ENCODE data around the gene COL16A1.

Gene COL16A1

DNA sequence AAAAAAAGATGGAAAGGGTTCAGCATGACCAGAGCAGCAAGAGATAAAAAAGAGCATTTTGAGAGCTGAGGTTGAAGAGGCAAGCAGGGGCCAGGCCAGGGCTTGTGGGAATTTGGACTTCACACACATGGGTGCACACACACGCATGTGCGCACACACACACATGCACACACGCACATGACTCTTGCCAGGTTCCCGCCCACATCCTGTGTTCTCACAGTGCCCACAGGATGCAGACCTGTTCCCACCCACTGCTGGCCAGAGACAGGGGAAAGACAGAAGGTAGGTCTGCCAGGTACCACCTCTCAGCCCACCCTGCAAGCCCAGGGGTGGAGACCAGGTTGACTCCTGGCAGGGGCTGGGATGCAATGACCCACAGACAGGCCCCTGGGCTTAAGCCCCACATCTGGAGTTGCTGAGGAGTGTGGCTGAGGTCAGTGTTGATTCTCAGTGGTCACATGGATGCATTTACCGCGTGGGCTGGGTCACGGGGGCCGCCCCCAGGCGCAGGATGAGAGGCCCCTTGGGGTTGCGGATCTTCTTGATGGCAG is 4.4 kb downstream of the COL16A1 start:
- TF ChIP-seq, protein P1, sequence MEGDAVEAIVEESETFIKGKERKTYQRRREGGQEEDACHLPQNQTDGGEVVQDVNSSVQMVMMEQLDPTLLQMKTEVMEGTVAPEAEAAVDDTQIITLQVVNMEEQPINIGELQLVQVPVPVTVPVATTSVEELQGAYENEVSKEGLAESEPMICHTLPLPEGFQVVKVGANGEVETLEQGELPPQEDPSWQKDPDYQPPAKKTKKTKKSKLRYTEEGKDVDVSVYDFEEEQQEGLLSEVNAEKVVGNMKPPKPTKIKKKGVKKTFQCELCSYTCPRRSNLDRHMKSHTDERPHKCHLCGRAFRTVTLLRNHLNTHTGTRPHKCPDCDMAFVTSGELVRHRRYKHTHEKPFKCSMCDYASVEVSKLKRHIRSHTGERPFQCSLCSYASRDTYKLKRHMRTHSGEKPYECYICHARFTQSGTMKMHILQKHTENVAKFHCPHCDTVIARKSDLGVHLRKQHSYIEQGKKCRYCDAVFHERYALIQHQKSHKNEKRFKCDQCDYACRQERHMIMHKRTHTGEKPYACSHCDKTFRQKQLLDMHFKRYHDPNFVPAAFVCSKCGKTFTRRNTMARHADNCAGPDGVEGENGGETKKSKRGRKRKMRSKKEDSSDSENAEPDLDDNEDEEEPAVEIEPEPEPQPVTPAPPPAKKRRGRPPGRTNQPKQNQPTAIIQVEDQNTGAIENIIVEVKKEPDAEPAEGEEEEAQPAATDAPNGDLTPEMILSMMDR (IDR thresholded peaks at IDR 0.05; ENCODE audit: low read depth, low read length, poor library complexity, severe bottlenecking): no peak
- TF ChIP-seq EZH2phosphoT487 (IDR thresholded peaks at IDR 0.05; ENCODE audit: borderline replicate concordance, low read length): no peak
- H3F3A ChIP-seq (ENCODE audit: control insufficient read depth, insufficient read depth): no peaks in the 10 kb centered on the region
- H3K4me1 ChIP-seq (ENCODE audit: control insufficient read depth, low read length): peaks cover 22% of the 10 kb centered on the region
- H3K79me2 ChIP-seq (ENCODE audit: control insufficient read depth, low read length): no peaks in the 10 kb centered on the region
- peaks cover 24% of the 10 kb centered on the region for H3K27me3 ChIP-seq (ENCODE audit: control insufficient read depth, low read length)
- no peaks in the 10 kb centered on the region for H4K20me1 ChIP-seq (ENCODE audit: control insufficient read depth, insufficient read depth, low read depth, low read length)
- no peaks in the 10 kb centered on the region for H3K9me2 ChIP-seq (replicated peaks; ENCODE audit: control insufficient read depth, low read length)
- no peak overlapping the region for H3K27ac ChIP-seq (ENCODE audit: low read depth, low read length)
- no peaks in the 10 kb centered on the region for H3K9me3 ChIP-seq (ENCODE audit: control insufficient read depth, insufficient read depth, low read length)
- no peak overlapping the region for H3K4me3 ChIP-seq (ENCODE audit: low read length)
- no peaks in the 10 kb centered on the region for H3K36me3 ChIP-seq (ENCODE audit: control insufficient read depth, low read length)
- peak overlapping the region; percentile 26; the same call in 1 of the 2 replicates for H3K4me2 ChIP-seq (ENCODE audit: low read length)

- TF ChIP-seq EZH2phosphoT487 (IDR thresholded peaks at IDR 0.05; ENCODE audit: borderline replicate concordance, low read length): no peak
- TF ChIP-seq, protein P1 (IDR thresholded peaks at IDR 0.05; ENCODE audit: low read depth, low read length, poor library complexity, severe bottlenecking): no peak
- H3K4me1 ChIP-seq (ENCODE audit: control insufficient read depth, low read length): peaks cover 22% of the 10 kb centered on the region
- no peaks in the 10 kb centered on the region for H3F3A ChIP-seq (ENCODE audit: control insufficient read depth, insufficient read depth)
- no peaks in the 10 kb centered on the region for H3K9me2 ChIP-seq (replicated peaks; ENCODE audit: control insufficient read depth, low read length)
- no peaks in the 10 kb centered on the region for H3K36me3 ChIP-seq (ENCODE audit: control insufficient read depth, low read length)
- H3K79me2 ChIP-seq (ENCODE audit: control insufficient read depth, low read length): no peaks in the 10 kb centered on the region
- no peaks in the 10 kb centered on the region for H3K9me3 ChIP-seq (ENCODE audit: control insufficient read depth, insufficient read depth, low read length)
- H3K4me3 ChIP-seq (ENCODE audit: low read length): no peak overlapping the region
- H4K20me1 ChIP-seq (ENCODE audit: control insufficient read depth, insufficient read depth, low read depth, low read length): no peaks in the 10 kb centered on the region
- H3K27ac ChIP-seq (ENCODE audit: low read depth, low read length): no peak overlapping the region
- H3K4me2 ChIP-seq (ENCODE audit: low read length): no peak overlapping the region
- peaks cover 7% of the 10 kb centered on the region for H3K27me3 ChIP-seq (ENCODE audit: control insufficient read depth, low read length)
Measured at GRCh38 chr1:31697369-31697984, 6.3 kb downstream of the COL16A1 start.

GRCh38 chr1:31696242-31696641 is 7.6 kb downstream of the COL16A1 start:
- TF ChIP-seq, protein P1 (IDR thresholded peaks at IDR 0.05; ENCODE audit: low read depth, low read length, poor library complexity, severe bottlenecking): no peak
- TF ChIP-seq EZH2phosphoT487 (IDR thresholded peaks at IDR 0.05; ENCODE audit: borderline replicate concordance, low read length): no peak

More at GRCh38 chr1:31696242-31696641, 7.6 kb downstream of the COL16A1 start:
- Histone ChIP-seq H3K9me3 (ENCODE audit: control insufficient read depth, insufficient read depth, low read length) (no peaks in the 10 kb centered on the region), H3K4me1 (ENCODE audit: control insufficient read depth, low read length) (peaks cover 20% of the 10 kb centered on the region), H3K27me3 (ENCODE audit: control insufficient read depth, low read length) (peaks cover 3% of the 10 kb centered on the region; the same call in 1 of the 2 replicates), H3K27ac (ENCODE audit: low read depth, low read length) (no peak overlapping the region), H4K20me1 (ENCODE audit: control insufficient read depth, insufficient read depth, low read depth, low read length) (no peaks in the 10 kb centered on the region), H3F3A (ENCODE audit: control insufficient read depth, insufficient read depth) (no peaks in the 10 kb centered on the region), H3K79me2 (ENCODE audit: control insufficient read depth, low read length) (no peaks in the 10 kb centered on the region), H3K4me2 (ENCODE audit: low read length) (no peak overlapping the region), H3K36me3 (ENCODE audit: control insufficient read depth, low read length) (no peaks in the 10 kb centered on the region), H3K4me3 (ENCODE audit: low read length) (no peak overlapping the region), H3K9me2 (replicated peaks; ENCODE audit: control insufficient read depth, low read length) (no peaks in the 10 kb centered on the region)

Measured in DOHH2 (cell line).